ENCODE data around the gene FOS.
A peak's percentile ranks its signal among the peaks of the same experiment; 100 is the strongest.
"Not testable (repeated sequence)": the region's sequence is repeated elsewhere in the genome, so short reads cannot be mapped to it uniquely, and the experiment has no call there.

Gene FOS

DNA sequence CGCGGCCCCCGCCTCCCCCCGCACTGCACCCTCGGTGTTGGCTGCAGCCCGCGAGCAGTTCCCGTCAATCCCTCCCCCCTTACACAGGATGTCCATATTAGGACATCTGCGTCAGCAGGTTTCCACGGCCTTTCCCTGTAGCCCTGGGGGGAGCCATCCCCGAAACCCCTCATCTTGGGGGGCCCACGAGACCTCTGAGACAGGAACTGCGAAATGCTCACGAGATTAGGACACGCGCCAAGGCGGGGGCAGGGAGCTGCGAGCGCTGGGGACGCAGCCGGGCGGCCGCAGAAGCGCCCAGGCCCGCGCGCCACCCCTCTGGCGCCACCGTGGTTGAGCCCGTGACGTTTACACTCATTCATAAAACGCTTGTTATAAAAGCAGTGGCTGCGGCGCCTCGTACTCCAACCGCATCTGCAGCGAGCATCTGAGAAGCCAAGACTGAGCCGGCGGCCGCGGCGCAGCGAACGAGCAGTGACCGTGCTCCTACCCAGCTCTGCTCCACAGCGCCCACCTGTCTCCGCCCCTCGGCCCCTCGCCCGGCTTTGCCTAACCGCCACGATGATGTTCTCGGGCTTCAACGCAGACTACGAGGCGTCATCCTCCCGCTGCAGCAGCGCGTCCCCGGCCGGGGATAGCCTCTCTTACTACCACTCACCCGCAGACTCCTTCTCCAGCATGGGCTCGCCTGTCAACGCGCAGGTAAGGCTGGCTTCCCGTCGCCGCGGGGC is at the start of gene FOS:
TSS of gene FOS (plus strand) at position 407 of the 731 bp plus-strand sequence. CDS start at position 562, 155 bp downstream.
- DNase-seq (ENCODE audit: low read depth): peak; percentile 80

DNA sequence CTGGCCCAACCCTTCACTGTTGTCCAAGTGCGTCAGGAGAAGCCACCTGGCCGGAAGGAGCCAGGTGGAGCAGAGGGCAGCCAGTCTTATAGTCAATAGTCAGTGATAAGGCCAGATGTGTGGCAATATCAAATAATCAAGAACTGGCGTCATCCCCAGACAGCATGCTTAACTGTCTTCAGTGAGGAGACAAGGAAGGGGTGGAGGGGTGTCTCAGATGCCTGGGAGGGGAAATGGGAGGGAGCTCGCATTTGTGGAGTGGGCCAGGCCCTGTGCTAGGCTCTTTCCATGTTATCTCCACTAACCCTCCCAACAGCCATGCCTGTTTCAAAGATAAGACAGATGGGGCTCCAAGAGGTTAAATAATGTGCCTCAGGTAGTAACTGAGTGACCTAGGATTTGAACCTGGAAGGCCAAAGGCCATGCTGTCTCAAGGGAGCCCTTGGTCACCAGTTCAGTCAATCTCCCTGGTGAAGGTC is 48.9 kb upstream of the FOS start:
- no peak for DNase-seq (ENCODE audit: low read depth)

DNA sequence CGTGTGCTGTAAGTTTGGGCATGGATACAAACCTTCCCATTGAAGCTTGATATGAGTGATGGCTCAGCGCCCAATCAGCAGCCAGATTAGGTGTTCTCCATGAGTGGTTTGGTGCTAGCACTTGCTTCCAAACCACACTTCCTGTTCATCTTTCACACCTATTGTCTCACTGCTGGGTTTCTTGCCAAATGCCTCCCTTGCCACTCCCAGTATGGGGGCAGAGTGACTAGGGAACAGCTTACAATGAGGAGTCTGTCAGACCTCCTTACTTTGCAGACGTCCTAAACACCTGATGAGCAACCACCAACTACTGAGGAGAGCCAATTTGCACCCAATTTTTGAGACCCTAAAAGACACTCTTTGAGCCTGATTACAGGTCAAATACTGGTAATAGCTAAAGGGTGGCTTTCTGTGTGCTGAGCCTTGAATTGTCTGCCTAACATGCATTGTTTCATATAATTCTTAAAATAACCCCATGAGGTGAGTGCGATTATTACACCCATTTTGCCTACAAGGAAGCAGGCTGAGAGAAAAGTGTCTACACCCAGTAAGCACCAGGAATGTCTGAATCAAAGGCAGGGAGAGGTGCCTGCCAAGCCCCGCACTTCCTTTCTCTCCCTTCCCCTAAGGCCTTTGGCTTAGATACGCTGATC is 48.4 kb upstream of the FOS start:
- DNase-seq (ENCODE audit: low read depth): peak; percentile 34

DNA sequence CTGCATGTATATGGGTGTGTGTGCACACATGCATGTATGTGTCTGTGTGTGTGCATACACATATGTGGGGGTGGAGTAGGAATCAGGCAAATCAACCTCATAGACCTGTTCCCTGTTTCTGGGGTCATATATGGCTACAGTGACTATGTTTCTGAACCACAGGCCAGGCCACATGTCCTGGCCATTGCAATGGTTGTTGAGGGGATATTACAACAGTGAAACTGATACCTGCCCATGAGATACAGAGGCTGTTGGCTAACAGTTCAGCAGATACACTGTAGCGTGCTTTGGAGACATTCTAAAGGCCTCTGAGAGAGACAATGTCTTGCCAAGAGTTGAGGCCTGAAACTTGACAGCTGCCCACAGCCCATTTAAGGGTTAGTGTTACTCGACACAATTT is 47.3 kb upstream of the FOS start:
- no peak for DNase-seq (ENCODE audit: low read depth)

DNA sequence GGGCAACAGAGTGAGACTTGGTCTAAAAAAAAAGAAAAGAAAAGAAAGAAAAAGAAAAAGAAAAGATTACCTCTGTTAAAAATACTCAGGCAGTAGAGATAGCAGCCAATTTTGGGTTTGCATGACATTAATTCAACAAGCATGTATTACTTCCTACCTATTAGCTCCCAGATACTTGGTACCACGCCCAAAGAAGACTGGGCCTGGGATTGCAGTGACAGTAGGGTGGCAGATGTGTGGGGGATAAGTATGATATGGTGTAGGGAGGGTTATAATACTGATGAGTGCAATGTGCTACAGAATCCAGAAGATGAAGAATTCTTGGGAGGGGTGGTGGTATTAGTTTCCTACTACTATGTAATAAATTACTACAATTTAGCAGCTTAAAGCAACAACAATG is 46.4 kb upstream of the FOS start:
- DNase-seq (ENCODE audit: low read depth): no peak

DNA sequence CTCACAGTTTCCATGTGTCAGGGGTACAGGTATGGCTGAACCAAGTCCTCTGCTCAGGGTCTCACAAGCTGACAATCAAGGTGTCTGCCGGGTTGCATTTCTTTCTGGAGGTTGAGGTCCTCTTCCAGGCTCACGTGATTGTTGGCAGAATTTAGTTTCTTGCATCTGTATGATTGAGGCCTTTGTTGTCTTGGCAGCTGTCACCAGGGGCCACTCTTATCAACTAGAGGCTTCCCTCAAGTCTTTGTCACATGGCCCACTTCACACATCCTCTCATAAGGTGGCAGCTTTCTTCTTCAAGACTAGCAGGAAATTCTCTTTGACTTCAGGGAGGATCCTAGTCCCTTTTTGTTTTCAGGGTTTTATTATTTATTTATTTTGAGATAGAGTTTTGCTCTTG is 46.0 kb upstream of the FOS start:
- no peak for DNase-seq (ENCODE audit: low read depth)

DNA sequence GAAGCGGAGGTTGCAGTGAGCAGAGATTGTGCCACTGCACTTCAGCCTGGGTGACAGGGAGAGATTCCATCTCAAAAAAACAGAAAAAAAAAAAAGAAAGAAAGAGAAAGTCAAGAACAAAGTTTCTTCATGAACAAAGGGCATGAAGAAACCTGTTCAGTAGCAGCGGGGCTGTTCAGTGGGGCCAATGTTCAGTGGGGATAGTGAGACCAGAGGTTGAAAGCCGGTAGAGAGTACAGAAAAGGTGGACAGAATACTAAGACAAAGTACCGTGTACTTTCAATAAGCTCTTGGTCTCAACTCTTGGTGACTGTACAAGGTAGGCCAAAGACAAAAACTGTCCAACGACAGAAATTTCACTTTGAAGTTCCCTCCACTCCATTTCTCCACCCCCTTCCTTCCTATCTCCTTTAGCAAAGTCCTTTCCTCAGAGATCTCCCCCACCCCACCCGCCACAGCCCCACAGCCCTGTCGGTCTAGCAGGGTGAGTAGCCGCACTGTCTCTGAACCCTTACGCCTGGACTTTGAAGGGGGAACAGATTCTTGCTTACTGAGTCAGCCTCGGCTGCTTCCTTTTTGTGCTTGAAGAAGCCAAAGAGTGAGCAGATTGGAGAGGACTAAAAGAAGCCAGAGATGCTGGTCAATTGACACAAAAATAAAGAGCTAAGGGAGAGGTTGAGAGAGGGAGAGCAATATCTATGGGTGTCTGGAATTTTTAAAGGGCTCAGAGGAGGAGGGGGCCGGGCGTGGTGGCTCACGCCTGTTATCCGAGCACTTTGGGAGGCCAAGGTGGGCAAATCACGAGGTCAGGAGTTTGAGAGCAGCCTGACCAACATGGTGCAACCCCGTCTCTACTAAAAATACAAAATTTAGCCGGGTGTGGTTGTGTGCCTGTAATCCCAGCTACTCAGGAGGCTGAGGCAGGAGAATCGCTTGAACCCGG is 44.2 kb upstream of the FOS start:
- DNase-seq (ENCODE audit: low read depth): no peak

DNA sequence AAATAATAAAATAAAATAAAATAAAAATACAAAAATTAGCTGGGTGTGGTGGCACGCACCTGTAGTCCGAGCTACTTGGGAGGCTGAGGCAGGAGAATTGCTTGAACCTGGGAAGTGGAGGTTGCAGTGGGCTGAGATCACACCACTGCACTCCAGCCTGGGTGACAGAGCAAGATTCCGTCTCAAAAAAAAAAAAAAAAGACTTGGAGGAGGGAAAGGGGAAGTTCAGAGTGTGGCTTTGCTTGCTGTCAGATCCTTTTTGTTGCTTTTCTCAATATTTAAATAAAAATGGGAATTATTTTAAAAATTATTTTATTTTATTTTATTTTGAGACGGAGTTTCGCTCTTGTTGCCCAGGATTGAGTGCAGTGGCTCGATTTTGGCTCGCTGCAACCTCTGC is 43.4 kb upstream of the FOS start:
- not testable (repeated sequence) for DNase-seq (ENCODE audit: low read depth)

DNA sequence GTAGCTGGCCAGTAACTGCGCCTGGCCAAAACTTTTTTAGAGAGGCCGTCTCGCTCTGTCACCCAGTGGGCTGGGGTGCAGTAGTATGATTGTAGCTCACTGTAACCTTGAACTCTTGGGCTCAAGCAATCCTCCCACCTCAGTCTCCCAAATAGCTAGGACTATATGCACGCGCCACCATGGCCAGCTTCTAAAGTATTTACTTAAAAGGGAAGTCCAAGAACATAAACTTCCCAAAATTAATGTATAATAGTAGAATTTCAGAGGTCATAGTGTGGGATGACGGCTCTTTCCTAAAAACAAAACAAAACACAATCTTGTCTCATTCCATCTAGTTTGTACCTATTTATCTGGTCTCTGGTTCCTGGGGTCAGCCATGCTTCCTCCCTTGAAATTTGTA is 42.2 kb upstream of the FOS start:
- no peak for DNase-seq (ENCODE audit: low read depth)

DNA sequence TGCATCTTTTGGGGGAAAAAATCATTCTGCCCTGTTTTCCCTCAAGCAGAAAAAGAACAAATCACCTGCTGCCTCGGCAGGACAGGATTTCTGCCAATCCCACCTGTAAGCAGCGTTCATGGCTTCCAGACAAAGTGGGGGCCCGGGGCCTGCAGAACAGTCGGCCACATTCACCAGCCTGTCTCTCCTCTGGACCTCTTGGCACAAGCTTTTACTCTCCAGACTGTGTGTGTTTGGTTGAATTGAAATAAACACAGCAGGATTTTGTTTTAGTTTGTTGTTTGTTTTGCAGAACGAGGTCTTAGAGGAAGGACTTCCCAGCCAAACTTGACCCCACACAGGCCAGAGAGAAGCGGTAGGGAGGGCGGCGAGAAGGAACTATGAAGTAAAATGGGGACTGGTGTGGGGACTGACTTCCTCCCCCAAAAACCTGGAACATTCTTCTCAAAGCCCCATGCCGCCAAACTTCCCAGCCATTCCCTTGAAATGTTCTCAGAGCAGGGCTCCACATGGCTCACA is 41.7 kb upstream of the FOS start:
- no peak for DNase-seq (ENCODE audit: low read depth)

DNA sequence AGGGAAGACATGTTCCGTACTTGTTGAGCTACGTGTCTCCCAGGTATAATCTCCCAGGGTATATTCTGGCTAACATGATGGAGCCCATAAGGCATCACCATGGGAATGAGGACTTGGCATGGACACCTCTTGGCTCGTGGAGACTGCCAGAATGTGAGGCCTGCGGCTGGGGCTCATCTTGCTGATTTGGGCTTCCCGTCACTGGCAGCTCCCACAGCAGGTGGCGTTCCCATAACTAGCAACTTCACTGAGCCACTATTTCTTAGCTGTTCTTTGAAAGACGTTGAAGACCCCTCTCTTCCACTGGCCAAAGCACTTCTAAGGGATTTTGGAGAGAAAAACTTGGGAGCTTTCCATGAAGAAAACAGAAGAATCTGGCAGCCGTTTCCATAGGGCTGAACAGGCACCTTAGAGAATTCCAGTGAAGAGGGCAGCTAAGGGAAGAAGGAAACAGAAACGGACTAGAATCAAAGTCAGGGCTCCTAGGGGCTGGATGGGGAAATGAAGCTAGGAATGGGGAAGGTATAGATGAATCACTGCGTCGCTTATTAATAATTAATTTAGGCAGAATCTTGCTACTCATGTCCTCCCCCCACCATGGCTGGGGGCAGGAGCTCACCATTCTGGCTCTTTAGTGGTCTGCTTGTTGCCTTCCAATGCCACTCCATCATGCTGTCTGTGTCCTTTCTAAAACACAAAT is 39.7 kb upstream of the FOS start:
- DNase-seq (ENCODE audit: low read depth): no peak

DNA sequence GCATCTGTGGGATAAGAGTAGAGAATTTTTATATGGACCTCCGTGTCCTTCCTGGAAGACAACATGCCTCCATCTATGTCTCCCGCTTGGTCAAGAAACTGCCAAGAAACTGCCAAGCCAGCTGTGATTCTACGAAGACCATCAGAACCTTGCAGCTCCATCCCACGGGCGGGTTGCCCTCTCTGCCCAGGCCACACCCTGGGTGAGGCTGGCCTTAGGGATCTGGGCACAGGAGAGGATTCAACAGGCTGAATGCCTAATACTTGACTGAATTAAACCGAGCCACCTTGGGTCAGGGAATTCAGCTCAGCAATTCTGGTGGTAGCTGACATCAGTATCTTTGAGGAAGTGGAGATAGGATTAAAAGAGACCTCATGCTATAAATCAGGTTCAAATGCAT is 37.8 kb upstream of the FOS start:
- no peak for DNase-seq (ENCODE audit: low read depth)

DNA sequence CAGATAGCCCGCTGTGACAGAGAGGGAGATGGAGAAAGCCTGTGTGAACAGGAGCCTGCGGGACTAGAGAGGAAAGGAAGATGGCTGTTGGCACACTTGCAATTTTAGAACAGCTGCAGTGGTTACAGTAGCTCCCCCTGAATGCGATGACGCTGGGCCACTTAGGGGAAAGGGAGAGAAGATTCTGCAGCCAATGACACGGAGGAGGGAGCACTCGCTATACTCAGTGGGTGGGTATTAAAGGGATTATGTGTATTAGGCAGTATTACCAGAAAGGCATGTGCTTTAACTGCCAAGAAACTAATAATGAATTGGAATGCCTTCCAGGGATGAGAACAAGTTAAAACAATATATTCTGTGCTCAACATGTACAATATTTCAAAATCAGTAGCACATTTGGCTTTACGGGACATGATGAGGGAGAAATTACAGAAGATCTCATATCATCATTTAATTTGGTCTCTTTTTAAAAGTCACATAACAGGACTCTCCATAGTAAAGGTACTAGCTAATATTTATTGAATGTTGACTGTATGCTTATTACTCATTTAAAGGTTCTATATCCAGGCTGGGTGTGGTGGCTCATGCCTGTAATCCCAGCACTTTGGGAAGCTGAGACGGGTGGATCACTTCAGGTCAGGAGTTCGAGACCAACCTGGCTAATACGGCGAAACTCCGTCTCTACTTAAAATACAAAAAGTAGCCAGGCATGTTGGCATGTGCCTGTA is 35.9 kb upstream of the FOS start:
- no peak for DNase-seq (ENCODE audit: low read depth)

DNA sequence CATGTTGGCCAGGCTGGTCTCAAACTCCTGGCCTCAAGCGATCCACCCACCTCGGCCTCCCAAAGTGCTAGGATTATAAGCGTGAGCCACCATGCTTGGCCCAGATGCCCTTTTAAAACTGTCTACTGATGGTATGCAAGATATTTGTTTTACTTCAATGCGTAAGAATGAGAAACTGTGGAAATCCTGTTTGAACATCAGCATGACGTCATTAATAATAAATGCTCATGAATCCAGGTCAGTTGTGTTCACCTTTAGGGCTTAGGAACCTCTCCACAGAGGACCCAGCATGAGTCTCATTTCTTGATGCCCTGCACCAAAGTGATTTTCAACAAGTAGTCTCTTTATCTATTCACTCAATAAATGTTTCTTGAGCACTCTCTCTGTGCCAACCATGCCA is 34.5 kb upstream of the FOS start:
- no peak for DNase-seq (ENCODE audit: low read depth)

DNA sequence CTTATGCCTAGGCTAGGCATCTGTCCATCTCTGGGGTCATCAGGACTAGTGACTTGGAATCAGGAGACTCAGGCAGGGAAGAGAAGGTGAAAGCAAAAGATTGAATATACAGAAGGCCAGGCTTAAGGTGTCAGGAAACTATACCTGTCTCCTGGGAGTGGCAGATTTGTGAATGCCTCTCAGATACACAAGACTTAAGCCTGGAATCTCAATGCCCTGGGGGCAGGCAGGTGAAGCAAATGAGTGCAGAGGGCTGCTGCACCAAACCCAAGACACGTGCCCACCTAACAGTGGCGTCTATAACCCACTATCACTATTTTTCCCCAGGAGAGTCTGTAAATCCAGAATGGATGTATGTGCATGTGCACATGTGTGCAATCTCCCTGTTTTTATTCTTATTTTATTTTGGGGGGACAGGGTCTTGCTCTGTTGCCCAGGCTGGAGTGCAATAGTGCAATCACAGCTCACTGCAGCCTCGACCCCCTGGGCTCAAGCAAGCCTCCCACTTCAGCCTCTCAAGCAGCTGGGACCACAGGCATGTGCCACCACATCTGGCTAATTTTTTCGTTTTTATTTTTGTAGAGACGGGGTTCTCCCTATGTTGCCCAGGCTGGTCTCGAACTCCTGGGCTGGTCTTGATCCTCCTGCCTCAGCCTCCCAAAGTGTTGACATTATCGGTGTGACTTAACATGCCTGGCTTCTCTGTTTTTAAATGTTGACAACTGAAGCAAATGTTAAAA is 31.9 kb upstream of the FOS start:
- no peak for DNase-seq (ENCODE audit: low read depth)

DNA sequence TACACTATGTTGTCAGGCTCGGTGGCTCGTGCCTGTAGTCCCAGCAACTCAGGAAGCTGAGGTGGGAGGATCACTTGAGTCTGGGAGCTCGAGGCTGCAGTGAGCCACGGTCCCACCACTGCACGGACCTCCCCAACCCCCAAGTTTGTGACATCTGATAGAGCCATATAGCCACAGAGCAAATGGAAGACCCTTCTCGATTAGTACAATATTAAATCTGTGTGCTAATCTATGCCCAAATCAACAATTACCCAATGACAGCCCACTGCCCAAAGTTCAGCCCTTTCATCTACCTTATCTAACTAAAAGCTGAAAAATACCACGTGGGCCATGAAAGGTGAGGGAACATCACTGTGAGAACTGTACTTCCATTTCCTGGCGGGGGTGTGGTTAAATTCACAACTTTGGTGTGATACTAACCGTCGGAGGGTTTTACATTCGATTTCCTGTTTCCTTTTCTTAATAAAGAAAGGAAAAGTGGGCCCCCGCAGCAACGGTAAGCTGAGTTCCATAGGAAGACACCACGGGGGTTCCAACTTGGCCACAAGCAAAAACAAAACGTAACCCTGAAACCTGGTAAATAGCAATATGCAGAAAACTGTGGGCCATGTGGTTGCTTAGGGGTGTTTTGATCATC is 31.2 kb upstream of the FOS start:
- DNase-seq (ENCODE audit: low read depth): peak; percentile 66

DNA sequence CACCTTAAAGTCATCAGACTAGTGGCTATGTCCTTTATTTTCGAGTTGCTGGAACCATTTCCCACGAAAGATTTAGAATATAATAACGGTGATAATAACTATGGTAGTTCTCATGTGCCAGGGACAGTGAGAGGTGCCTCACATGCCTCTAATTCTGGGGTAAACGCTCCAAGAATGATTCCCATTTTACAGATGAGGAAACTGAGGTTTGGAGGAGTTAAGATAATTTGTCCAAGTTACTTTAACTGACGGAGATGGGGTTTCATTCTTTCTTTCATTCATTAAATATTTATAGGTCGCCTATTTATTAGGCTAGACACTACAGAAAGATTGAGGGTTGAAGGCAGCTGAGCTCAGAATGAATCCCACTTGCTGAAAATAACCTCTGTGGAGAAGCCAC is 30.7 kb upstream of the FOS start:
- no peak for DNase-seq (ENCODE audit: low read depth)

DNA sequence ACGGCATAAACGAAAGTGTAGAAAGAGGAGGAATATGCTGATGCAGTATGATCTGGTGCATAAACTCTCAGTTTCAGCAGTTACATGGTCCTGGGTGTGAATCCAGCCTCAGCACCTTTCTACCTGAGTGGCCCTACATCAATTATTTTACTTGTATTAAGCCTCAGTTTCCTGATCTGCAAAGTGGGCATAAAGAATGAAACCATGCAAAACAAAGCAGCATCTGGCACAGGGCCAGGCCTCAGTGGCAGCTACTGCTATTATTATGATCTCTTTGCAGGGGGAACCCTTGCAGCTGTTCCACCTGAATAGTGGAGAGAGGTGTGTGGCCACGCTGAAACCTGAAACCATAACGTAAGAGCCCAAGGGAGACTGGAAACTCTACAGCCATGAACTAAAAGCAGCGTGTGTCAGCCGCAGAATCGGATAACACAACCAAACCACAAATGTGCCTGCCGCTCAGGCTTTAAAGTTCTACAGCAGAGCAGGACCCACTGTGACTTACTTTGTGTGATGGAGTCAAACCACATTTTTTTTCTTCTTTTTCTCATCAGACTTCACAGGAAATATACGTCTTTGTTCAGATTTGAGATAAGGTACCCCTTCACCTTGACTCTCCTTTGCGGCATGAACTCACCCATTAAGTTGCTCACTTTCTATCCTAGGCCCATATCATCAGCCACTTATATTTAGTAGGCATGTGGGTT is 29.2 kb upstream of the FOS start:
- peak; percentile 79 for DNase-seq (ENCODE audit: low read depth)

DNA sequence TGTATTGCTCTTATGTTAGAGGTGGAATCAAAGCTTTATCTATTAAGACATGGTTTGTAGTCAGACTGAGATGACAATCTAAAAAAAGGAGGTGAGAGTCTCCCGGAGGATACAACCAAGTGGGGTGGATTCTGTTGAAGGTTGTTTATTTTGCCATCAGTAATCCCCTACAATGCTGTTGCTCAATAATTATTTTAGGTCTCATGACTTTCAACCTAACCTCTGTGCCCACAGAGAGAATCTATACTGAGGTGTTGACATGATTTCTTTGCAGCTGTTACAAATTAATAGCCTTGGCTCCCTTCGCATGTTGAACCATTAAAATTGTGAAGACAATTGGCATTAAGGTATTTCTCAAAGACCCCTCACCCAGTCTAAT is 28.7 kb upstream of the FOS start:
- DNase-seq (ENCODE audit: low read depth): no peak

Data from activated T-cell treated with anti-CD3 and anti-CD28 coated beads for 24 hours (primary cell).